Eye (tissue), 1 donor: ENCODE results near the gene YWHAE.
"Not testable (repeated sequence)": the region's sequence is repeated elsewhere in the genome, so short reads cannot be mapped to it uniquely, and the experiment has no call there.

Experiments used
- DNase-seq: peaks from one replicate; pipeline ENCODE4 v3.0.0-alpha.2; 2015

YWHAE gene

GRCh38 chr17:1399679-1400512, at the start of gene YWHAE:
Gene YWHAE (minus strand): TSS chr17:1400222. CDS start chr17:1400110, 112 bp downstream.
- DNase-seq: peak; percentile 99

- no peak for DNase-seq
Observed at GRCh38 chr17:1449412-1449967, 49.5 kb upstream of the YWHAE start.

GRCh38 chr17:1447052-1447451, 47.0 kb upstream of the YWHAE start:
- no peak for DNase-seq

- no peak for DNase-seq
Observed at GRCh38 chr17:1446201-1446600, 46.2 kb upstream of the YWHAE start.

GRCh38 chr17:1445695-1446094, 45.7 kb upstream of the YWHAE start:
- not testable (repeated sequence) for DNase-seq

GRCh38 chr17:1442721-1443120, 42.7 kb upstream of the YWHAE start:
- DNase-seq: not testable (repeated sequence)

GRCh38 chr17:1442187-1442586, 42.2 kb upstream of the YWHAE start:
- DNase-seq: no peak

- no peak for DNase-seq
Observed at GRCh38 chr17:1440921-1441320, 40.9 kb upstream of the YWHAE start.

GRCh38 chr17:1438593-1439083, 38.6 kb upstream of the YWHAE start:
- no peak for DNase-seq

GRCh38 chr17:1435326-1435725, 35.3 kb upstream of the YWHAE start:
- no peak for DNase-seq

- DNase-seq: no peak
Observed at GRCh38 chr17:1434150-1434549, 34.1 kb upstream of the YWHAE start.

GRCh38 chr17:1431631-1432104, 31.6 kb upstream of the YWHAE start:
- no peak for DNase-seq

- no peak for DNase-seq
Observed at GRCh38 chr17:1423456-1424135, 23.6 kb upstream of the YWHAE start.

- no peak for DNase-seq
Observed at GRCh38 chr17:1422885-1423284, 22.9 kb upstream of the YWHAE start.

GRCh38 chr17:1421470-1421869, 21.4 kb upstream of the YWHAE start:
- no peak for DNase-seq

- no peak for DNase-seq
Observed at GRCh38 chr17:1420981-1421380, 21.0 kb upstream of the YWHAE start.

- no peak for DNase-seq
Observed at GRCh38 chr17:1420163-1420562, 20.1 kb upstream of the YWHAE start.

- DNase-seq: not testable (repeated sequence)
Observed at GRCh38 chr17:1418476-1418875, 18.5 kb upstream of the YWHAE start.

- DNase-seq: no peak
Observed at GRCh38 chr17:1416414-1416813, 16.4 kb upstream of the YWHAE start.

- DNase-seq: no peak
Observed at GRCh38 chr17:1414634-1415033, 14.6 kb upstream of the YWHAE start.

GRCh38 chr17:1414001-1414574, 14.1 kb upstream of the YWHAE start:
- DNase-seq: no peak

- peak; percentile 26 for DNase-seq
Observed at GRCh38 chr17:1413281-1413791, 13.3 kb upstream of the YWHAE start.
